Osteocyte (in vitro differentiated cells): Measurements from ENCODE around the gene TMEM108. TPM values are rescaled to one million over a fixed set of nuclear protein-coding genes. Genes with fewer than 3 reads are reported as not detected.

Source experiments
- DNase-seq: peaks from one replicate; pipeline ENCODE4 v3.0.0; 2021; ENCODE audit warnings: mixed read lengths; ENCODE audit not compliant: unreplicated experiment; ENCODE audit errors: extremely low spot score
- H3K27ac Mint-ChIP-seq: one replicate; pipeline ENCODE4 v1.8.0; 2021; ENCODE audit warnings: mild to moderate bottlenecking, mixed read lengths; ENCODE audit not compliant: unreplicated experiment
- H3K27me3 Mint-ChIP-seq: one replicate; pipeline ENCODE4 v1.8.0; 2021; ENCODE audit warnings: mixed read lengths; ENCODE audit not compliant: unreplicated experiment
- H3K36me3 Mint-ChIP-seq: one replicate; pipeline ENCODE4 v1.8.0; 2021; ENCODE audit warnings: mixed read lengths; ENCODE audit not compliant: unreplicated experiment
- H3K4me1 Mint-ChIP-seq: one replicate; pipeline ENCODE4 v1.8.0; 2021; ENCODE audit warnings: mixed read lengths; ENCODE audit not compliant: unreplicated experiment
- H3K4me3 Mint-ChIP-seq: one replicate; pipeline ENCODE4 v1.8.0; 2021; ENCODE audit warnings: mild to moderate bottlenecking, moderate library complexity, mixed read lengths; ENCODE audit not compliant: unreplicated experiment
- H3K9me3 Mint-ChIP-seq: one replicate; pipeline ENCODE4 v1.8.0; 2021; ENCODE audit warnings: mixed read lengths; ENCODE audit not compliant: unreplicated experiment
- total RNA-seq: library from RNA; stranded (reverse); gene quantifications from 2 replicates; pipeline ENCODE4 v1.2.1, GENCODE V29; 2021
- TF ChIP-seq, protein P1 (sequence below): fragments of 200-600 bp; sonication (generic); IDR thresholded peaks from 2 replicates; pipeline ENCODE4 v1.5.0; 2021; ENCODE audit warnings: antibody characterized with exemption, mild to moderate bottlenecking, moderate library complexity

Gene TMEM108
- total RNA-seq, 1 donor from 2014 or later = 3.7 TPM

DNA sequence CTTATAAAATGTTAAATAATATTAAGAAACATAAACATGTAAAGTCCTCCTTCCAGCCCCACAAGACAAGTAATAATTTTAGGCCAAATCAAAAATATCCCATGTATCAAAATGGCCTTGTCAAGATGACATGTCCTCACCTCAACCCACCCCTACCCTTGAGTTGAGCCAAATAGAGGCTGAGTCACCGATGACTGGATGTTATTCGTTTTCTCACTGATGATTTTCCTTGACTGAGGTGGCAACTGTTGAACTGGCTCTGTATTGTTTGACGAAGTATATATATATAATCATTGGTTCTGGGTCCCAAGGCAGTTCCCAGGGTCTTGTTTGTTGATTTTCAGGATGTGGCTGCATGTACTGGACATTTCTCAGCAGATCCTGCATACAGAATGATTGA is 75.3 kb downstream of the TMEM108 start:
- H3K4me3 Mint-ChIP-seq = no peak overlapping the region
- H3K27me3 Mint-ChIP-seq = no peaks in the 10 kb centered on the region
- DNase-seq = no peak
- H3K4me1 Mint-ChIP-seq = peaks cover 4% of the 10 kb centered on the region
- H3K9me3 Mint-ChIP-seq = no peaks in the 10 kb centered on the region
- TF ChIP-seq, protein P1, sequence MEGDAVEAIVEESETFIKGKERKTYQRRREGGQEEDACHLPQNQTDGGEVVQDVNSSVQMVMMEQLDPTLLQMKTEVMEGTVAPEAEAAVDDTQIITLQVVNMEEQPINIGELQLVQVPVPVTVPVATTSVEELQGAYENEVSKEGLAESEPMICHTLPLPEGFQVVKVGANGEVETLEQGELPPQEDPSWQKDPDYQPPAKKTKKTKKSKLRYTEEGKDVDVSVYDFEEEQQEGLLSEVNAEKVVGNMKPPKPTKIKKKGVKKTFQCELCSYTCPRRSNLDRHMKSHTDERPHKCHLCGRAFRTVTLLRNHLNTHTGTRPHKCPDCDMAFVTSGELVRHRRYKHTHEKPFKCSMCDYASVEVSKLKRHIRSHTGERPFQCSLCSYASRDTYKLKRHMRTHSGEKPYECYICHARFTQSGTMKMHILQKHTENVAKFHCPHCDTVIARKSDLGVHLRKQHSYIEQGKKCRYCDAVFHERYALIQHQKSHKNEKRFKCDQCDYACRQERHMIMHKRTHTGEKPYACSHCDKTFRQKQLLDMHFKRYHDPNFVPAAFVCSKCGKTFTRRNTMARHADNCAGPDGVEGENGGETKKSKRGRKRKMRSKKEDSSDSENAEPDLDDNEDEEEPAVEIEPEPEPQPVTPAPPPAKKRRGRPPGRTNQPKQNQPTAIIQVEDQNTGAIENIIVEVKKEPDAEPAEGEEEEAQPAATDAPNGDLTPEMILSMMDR = no peak
- no peaks in the 10 kb centered on the region for H3K36me3 Mint-ChIP-seq
- no peak overlapping the region for H3K27ac Mint-ChIP-seq

DNA sequence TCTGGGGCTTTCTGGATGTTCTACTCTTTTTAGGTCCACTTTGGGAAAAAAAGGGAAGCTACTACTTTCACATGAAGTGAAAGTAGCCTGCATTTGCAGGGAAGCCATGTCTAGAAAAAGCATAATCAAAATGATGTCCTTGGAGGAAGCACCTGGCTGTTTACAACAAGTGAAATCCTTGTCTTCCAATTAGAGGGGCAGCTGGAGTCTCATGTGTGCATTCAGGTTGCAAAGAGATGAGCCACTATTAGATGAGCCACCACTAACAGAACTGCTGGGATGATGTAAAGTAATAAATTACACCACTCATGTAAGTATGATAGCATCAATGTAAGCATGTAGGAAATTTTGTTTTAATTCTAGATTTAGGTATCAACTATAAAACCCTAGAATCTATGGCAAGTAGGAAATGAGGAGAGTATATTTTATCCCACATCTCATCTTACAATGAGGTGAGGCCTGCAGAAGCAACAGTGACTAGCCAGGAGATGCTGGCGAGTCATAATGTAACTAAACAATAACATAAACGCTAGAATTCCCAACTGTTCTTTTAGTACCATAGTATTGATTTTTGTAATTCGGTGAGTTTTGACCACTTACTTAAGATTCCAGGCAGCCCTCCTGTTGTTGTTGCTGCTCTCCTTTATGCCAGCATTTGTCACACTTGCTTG is 75.9 kb downstream of the TMEM108 start:
- Mint-ChIP-seq H3K36me3 (no peaks in the 10 kb centered on the region), H3K27me3 (no peaks in the 10 kb centered on the region), H3K4me3 (no peak overlapping the region), H3K27ac (no peak overlapping the region), H3K9me3 (no peaks in the 10 kb centered on the region), H3K4me1 (peaks cover 4% of the 10 kb centered on the region)
- TF ChIP-seq, protein P1 = no peak
- no peak for DNase-seq

DNA sequence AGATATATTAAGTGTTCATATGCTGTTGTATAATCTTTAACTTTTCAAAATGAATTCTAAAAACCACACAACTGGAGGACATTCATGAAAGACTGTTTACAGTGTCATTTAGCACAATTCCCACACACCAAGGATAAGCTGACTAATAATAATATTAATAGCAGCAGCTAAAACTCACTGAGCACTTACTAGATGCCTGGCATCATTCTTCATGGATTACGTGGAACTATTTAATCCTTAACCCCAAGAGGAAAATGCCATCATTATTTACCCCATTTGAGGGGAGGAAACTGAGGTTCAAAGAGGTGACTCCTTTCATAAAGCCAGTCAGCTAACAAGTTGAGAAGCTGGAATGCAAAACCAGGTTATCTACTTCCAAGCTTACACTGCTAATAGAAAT is 77.0 kb downstream of the TMEM108 start:
- Mint-ChIP-seq H3K4me1 (peaks cover 4% of the 10 kb centered on the region), H3K36me3 (no peaks in the 10 kb centered on the region), H3K9me3 (no peaks in the 10 kb centered on the region), H3K27me3 (no peaks in the 10 kb centered on the region), H3K27ac (no peak overlapping the region), H3K4me3 (no peak overlapping the region)
- no peak for DNase-seq
- TF ChIP-seq, protein P1 = no peak

DNA sequence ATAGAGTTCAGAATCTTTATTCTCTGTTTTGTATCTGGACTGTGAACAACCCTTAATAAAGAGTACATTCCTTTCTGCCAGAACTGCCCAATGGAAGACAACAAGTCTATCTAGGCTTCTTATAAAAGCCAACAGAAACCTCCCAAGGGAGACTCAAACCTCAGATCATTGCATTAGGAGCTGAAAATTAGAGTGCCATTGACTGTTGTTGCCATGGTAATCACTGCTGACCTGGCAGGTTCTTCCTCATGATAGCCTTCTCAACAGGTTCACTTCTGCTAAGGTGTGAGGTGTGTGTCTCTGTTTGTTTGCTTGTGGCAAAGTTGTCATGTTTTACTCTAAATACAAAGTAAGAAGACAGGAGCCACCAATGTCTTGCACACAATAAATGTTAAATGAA is 79.2 kb downstream of the TMEM108 start:
- no peaks in the 10 kb centered on the region for H3K9me3 Mint-ChIP-seq
- H3K27ac Mint-ChIP-seq = no peak overlapping the region
- TF ChIP-seq, protein P1 = no peak
- H3K27me3 Mint-ChIP-seq = no peaks in the 10 kb centered on the region
- DNase-seq = no peak
- H3K36me3 Mint-ChIP-seq = no peaks in the 10 kb centered on the region
- H3K4me1 Mint-ChIP-seq = no peaks in the 10 kb centered on the region
- H3K4me3 Mint-ChIP-seq = no peak overlapping the region

DNA sequence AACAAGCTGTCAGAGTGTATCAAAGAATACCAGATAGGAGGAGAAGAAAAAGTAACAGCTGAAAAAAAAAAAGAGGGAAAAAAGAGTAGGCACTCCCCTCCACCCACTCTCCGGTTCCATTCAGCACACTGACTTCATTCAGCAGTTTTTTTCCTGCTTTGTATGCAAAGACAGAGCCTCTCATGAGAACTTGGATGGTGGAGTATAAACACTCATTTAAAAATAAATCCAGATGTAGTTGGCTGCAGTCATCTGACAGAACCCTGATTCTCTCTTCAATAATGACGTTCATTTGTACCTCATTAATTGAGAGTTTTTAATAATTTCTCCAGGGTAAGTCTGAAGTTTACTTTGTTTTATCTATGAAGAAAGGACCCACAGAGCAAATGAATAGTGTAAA is 81.0 kb downstream of the TMEM108 start:
- no peak for DNase-seq
- Mint-ChIP-seq H3K4me3 (no peak overlapping the region), H3K4me1 (no peaks in the 10 kb centered on the region), H3K27ac (no peak overlapping the region), H3K9me3 (no peaks in the 10 kb centered on the region), H3K36me3 (no peaks in the 10 kb centered on the region), H3K27me3 (no peaks in the 10 kb centered on the region)
- TF ChIP-seq, protein P1 = no peak
